ENCODE results near the gene ZNF629.

- TF ChIP-seq GATA2 (IDR thresholded peaks at IDR 0.05; ENCODE audit: low read depth, low read length): no peak
- TF ChIP-seq GATA3 (IDR thresholded peaks at IDR 0.05; ENCODE audit: low read depth, low read length): no peak
These were observed 26.2 kb downstream of the ZNF629 start for GRCh38 chr16:30760577-30761426.
